GM18907 (cell line): ENCODE results near the gene IFITM2.
"Not testable (repeated sequence)": the region's sequence is repeated elsewhere in the genome, so short reads cannot be mapped to it uniquely, and the experiment has no call there.

ENCODE experiments used
- ATAC-seq: cut with Tn5 transposase; IDR thresholded peaks from one replicate; pipeline ENCODE4 v1.9.1; 2021; ENCODE audit warnings: mild to moderate bottlenecking, moderate library complexity; ENCODE audit not compliant: unreplicated experiment

IFITM2 gene

DNA sequence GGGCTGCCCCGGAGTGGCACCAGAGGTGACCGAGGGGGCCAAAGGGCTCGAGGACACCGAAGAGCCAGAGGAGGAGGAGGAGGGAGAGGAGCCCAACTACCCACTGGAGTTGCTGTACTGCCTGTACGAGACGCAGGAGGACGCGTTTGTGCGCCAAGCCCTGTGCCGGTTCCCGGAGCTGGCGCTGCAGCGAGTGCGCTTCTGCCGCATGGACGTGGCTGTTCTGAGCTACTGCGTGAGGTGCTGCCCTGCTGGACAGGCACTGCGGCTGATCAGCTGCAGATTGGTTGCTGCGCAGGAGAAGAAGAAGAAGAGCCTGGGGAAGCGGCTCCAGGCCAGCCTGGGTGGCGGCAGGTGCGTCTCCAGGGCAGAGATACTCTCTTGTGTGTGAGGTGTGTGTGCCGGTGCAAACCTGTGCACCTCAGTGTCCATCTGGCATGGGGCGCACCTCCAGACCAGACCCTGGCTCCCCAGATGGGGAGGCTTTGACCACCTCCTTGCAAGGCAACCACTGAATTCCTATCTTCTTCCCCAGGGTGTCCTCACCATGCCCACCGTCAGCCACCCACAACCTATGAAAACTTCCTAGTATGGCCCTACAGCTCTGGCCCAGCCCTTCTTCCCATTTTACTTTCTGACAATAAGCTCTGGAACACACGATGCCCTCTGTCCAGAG lies 26.0 kb upstream of the IFITM2 start:
- ATAC-seq, result no peak

GRCh38 chr11:282171-282570 lies 25.4 kb upstream of the IFITM2 start:
- ATAC-seq, result no peak

DNA sequence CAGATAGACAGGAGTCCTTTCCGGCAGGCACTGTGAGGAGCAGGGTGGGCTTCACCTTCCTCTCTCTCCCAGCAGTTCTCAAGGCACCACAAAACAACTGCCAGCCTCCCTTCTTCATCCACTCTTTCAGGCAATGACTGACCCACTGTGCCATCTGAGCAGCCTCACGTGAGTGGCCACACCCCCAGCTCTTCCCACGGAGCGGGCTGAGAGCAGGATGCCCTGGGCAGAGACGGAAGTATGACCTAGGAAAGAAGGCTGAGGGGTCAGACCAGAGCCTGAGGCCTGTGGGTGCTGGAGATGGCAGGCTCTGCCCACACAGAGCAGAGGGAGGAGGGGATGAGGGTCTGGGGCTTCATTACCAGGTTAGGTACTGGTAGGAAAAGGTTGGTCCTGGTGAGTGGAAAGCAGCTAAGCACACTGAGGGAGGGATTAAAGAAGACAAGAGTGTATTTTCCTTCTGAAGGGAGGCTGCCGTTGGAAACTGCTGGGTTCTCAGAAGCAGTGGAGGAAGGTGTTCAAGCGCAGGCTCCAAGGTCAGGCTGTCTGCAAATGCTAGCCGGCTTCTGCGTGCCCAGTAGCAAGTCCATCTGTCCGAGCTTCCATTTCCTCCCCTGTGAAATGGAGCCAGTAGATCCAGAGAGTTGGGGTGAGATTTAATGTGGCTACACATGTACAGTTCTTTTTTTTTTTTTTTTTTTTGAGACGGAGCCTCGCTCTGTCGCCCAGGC lies 24.8 kb upstream of the IFITM2 start:
- ATAC-seq, result no peak

DNA sequence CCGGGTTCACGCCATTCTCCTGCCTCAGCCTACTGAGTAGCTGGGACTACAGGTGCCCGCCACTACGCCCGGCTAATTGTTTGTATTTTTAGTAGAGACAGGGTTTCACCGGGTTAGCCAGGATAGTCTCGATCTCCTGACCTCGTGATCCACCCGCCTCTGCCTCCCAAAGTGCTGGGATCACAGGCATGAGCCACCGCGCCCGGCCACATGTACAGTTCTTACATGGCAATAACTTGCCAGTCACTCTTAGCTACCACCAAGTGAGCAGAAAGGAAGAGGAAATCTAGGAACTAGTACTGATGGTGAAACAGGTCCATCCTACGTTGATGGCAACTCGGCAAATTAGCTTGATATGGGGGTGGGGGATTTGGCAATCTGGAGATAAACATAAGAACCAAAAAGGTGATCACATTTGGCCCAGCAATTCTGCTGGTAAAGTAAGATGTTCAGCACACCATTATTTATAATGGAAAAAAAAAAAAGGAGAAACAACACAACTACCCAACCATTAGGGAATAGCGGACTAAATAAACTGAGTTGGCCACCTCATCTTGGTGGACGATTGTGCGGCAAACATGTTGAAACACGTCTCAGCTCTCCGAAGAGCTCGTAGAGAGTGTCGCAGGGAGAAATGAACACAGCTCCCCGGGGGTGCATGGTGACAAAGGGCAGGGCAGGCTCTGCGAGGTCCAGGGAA lies 24.1 kb upstream of the IFITM2 start:
- no peak for ATAC-seq

DNA sequence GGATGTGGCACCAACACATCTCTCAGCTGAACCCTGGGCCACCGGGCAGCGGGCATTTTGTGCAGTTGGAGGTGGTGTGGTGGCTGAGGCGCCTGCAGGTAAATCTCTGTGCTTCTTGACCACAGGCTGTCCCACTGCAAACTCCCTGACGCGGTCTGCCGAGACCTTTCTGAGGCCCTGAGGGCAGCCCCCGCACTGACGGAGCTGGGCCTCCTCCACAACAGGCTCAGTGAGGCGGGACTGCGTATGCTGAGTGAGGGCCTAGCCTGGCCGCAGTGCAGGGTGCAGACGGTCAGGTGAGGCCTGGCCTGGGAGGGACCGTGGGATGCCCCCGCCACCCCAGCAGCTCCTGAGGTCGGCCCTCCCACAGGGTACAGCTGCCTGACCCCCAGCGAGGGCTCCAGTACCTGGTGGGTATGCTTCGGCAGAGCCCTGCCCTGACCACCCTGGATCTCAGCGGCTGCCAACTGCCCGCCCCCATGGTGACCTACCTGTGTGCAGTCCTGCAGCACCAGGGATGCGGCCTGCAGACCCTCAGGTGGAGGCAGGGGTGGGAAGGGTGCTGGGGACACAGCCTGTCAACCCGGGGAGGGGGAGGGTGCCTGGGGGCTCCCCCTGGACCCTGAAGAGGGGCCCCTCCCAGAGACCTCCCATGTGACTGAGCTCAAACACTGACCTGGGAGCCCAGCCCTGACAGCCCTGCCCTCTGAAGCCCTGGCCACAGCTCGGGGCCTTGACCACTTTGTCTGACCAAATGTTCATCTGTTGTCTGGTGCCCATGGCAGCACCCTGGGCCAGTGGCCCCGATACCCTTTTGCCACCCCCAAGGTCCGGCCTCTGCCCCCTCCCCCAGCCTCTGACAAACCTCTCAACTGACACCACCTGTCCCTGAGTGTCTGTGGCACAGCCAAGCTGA lies 23.3 kb upstream of the IFITM2 start:
- no peak for ATAC-seq

DNA sequence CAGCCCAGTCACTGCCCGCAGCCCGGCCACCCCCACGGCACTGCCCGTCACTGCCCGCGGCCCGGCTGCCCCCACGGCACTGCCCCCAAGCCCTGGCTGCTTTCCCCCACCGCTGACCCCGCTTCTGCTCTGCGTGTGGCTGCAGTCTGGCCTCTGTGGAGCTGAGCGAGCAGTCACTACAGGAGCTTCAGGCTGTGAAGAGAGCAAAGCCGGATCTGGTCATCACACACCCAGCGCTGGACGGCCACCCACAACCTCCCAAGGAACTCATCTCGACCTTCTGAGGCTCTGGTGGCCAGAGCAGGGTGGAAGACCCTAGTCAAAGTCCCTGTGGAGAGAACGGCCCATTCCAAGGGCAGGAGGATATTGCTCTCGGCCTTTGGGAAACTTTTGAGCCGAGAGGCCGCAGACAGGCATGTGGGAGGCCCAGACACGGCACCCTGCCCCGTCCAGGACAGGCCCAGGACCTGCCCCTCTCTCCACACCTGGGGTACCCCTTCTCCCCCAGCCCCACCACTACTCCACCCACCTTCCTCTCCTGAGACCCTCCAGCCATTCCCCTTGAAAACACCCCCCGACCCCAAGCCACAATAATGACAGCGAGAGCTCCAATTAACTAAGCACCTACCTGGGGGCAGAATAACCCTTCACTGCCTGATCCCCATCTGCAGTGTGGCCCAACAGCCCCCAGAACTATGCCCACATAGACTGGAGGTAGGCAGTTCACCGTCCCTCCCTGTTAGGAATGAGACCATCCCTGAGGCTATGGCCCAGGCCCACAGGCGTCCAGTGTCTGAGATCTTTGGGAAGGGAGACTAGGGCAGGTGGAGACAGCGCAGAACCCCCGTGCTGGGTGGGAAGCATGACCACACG lies 22.4 kb upstream of the IFITM2 start:
- ATAC-seq, result no peak

DNA sequence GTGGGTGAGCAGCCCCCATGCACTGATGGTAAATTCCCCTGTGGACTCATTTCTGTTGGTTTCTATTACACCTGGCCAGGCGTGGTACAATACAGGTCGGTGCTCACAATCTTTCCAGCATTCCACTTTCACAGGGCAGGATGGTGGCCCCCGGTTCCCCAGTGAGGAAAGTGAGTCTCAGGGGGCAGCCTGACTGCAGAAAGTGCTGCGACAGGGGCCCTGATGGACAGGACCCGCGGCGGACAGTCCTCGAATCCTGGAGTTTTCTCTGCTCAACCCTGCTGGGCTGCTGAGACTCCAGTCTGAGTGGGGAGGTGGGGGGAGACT lies 21.8 kb upstream of the IFITM2 start:
- no peak for ATAC-seq

DNA sequence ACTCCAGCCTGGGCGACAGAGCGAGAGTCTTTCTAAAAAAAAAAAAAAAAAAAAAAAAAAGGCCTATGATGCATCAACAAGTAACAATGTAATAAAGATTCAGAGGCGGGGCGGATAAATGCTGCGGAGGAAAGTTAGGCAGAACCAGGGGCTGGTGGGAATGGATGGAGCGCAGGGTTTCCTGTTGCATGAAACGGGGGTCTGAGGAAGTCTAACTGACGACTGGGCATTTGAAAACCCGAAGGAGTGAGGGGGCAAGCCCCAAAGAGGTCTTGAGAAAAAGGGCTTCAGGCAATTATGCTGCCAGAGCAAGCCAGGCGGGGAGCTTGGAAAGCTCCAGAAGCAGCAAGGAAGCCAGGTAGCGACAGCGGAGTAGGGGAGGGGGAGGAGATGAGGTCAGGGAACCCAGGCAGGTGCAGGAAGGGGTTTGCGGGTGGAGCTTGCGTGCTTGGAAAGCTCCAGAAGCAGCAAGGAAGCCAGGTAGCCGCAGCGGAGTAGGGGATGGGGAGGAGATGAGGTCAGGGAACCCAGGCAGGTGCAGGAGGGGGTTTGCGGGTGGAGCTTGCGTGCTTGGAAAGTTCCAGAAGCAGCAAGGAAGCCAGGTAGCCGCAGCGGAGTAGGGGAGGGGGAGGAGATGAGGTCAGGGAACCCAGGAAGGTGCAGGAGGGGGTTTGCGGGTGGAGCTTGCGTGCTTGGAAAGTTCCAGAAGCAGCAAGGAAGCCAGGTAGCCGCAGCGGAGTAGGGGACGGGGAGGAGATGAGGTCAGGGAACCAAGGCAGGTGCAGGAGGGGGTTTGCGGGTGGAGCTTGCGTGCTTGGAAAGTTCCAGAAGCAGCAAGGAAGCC lies 20.4 kb upstream of the IFITM2 start:
- ATAC-seq, result not testable (repeated sequence)

DNA sequence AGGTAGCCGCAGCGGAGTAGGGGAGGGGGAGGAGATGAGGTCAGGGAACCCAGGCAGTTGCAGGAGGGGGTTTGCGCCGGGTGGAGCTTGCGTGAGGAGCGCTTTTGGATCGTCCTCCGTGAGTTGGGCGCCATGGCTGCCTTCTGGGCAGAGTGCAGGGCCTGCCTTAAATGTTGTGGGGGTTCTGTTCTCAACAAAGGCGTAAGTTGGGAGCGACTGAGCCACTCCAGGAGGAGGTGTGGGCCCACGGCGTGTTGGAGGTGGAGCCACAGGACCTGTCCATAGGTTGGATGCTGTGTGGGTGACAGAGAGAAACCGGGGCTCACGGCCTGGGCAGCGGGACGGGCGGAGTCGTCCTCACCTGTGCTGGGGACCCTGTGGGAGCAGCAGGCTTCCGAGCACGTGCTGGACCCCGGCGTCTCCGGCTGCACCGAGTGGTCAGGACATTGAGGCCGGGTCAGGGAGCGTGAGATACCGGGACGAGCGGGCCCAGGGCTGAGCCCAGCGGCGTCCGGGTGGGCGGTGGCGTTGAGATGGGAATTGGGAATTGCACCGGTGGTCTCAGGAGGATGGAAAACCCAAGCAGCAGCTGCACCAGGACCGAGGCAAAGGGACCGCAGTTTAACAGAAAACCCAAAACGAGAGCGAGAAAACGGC lies 19.7 kb upstream of the IFITM2 start:
- ATAC-seq, result no peak

DNA sequence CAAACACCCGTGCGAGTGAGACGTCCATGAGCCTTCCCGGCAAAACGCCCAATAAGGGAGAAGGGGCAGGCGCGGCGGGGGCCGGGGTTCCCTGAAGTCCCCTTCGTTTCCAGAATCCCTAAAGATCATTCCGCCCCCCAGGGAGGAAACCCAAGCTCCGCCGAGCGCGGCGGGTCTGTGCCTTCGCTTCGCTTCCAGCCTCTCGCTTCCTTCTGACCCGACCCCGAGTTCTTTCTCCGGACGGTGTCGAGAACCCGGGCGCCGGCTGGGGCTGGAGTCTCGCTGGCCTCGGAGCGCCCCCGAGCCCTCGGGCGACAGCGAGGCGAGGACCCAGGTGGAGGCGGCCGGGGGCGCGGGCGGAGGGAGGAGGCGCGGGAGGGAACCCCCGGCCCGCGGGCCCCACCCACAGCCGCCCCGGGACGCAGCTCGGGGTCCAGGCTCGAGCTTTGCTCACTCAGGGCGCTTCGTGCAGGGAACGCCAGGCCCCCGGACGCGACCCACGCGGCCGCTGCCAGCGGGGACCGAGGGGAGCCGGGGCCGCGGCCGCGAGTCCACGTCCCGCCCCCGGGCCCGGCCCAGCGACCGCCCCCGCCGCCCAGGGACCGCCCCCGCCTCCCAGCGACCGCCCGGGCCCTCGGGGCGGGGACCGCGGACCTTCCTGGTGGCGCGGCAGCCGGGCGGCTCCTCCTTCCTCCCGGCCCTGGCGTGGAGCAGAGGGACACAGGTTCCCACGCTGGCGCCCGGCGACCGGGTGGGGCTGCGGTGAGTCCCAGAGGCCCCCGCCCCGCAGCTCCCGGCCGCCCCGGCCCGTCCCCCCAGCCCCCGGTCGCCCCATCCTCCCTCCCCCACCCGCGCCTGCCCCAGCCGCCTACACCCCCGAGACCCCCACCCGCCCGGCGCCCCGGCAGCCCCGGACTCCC lies 18.9 kb upstream of the IFITM2 start, which contains the start of gene PGGHG:
Gene PGGHG (plus strand): TSS at position 649 of the 920 bp plus-strand sequence. CDS start 691 bp downstream, outside the sequence.
- ATAC-seq, result peak; percentile 63

GRCh38 chr11:289398-289711 lies 18.3 kb upstream of the IFITM2 start:
- ATAC-seq, result no peak

- no peak for ATAC-seq
Measured at GRCh38 chr11:289712-290620, 17.6 kb upstream of the IFITM2 start.

GRCh38 chr11:290621-291231 lies 16.9 kb upstream of the IFITM2 start:
- no peak for ATAC-seq

GRCh38 chr11:291281-292210 lies 16.1 kb upstream of the IFITM2 start:
- ATAC-seq, result no peak
